Lung (tissue), 12 donors: ENCODE measurements around the gene PEX10. TPM values are rescaled to one million over a fixed set of nuclear protein-coding genes. Genes with fewer than 3 reads are reported as not detected.
A peak's percentile ranks its signal among the peaks of the same experiment; 100 is the strongest.

ENCODE experiments used
- ATAC-seq: fragments of 200-7000 bp; cut with Tn5 transposase; one replicate; pipeline ENCODE4 v1.9.1; 2020; ENCODE audit warnings: moderate number of reproducible peaks; ENCODE audit not compliant: insufficient read depth, low FRiP score
- DNase-seq, 3 donors: peaks; one replicate each; pipeline ENCODE4 v3.0.0-alpha.2; 2013 to 2017
- H3K27ac ChIP-seq, 2 donors: one replicate each; pipeline ENCODE4 v1.5.1; 2013; ENCODE audit warnings: mild to moderate bottlenecking in 2 of 2, moderate library complexity in 2 of 2, control low read depth in 1 of 2, inconsistent platforms in 1 of 2, low read depth in 1 of 2, low read length in 1 of 2
- H3K27me3 ChIP-seq, 3 donors: one replicate each; pipeline ENCODE4 v1.5.1; 2013; ENCODE audit warnings: low read length in 2 of 3; ENCODE audit not compliant: control insufficient read depth in 3 of 3, insufficient read depth in 3 of 3
- H3K36me3 ChIP-seq, 4 donors: one replicate each; pipeline ENCODE4 v1.5.1; 2013; ENCODE audit warnings: low read length in 4 of 4, mild to moderate bottlenecking in 1 of 4, moderate library complexity in 1 of 4; ENCODE audit not compliant: control insufficient read depth in 4 of 4, insufficient read depth in 4 of 4
- H3K4me1 ChIP-seq, 5 donors: one replicate each; pipeline ENCODE4 v1.5.1; 2013; ENCODE audit warnings: low read length in 5 of 5, mild to moderate bottlenecking in 2 of 5, moderate library complexity in 1 of 5; ENCODE audit not compliant: control insufficient read depth in 5 of 5, insufficient read depth in 5 of 5
- H3K4me3 ChIP-seq: one replicate; pipeline ENCODE4 v1.5.1; 2013; ENCODE audit warnings: mild to moderate bottlenecking, control low read depth, moderate library complexity
- H3K9ac ChIP-seq, 2 donors: one replicate each; pipeline ENCODE4 v1.5.1; 2013; ENCODE audit warnings: low read length in 2 of 2, control low read depth in 1 of 2; ENCODE audit not compliant: insufficient read depth in 1 of 2
- H3K9me3 ChIP-seq, 4 donors: one replicate each; pipeline ENCODE4 v1.5.1; 2013; ENCODE audit warnings: low read length in 3 of 4, mild to moderate bottlenecking in 1 of 4, moderate library complexity in 1 of 4; ENCODE audit not compliant: control insufficient read depth in 4 of 4, insufficient read depth in 3 of 4
- CTCF ChIP-seq: IDR thresholded peaks from 2 replicates; pipeline ENCODE4 v1.5.1; 2012; ENCODE audit warnings: mild to moderate bottlenecking; ENCODE audit errors: control extremely low read depth, extremely low read depth
- WGBS, 2 donors: extraction: QIAGEN DNeasy Blood & Tissue Kit; methylation state at CpG; one replicate each; pipeline ENCODE4 v1.1.7; 2013; 5-methylcytosine and 5-hydroxymethylcytosine counted together
- polyA plus RNA-seq, 2 donors: library from polyadenylated mRNA; stranded (reverse); fragments of 200-250 nt; gene quantifications; one replicate each; pipeline ENCODE4 v1.2.1, GENCODE V29; 2013
- total RNA-seq, 2 donors: library from RNA; depleted of rRNA in 1 of 2; stranded (reverse); fragments of >200 nt in 1 of 2; gene quantifications; one replicate each; pipeline ENCODE4 v1.2.1, GENCODE V29; 2014 to 2021
- donor health status: control.
- donor health status: control.
- donor health status: Bipolar disorder and iron deficiency.
- donor health status: healthy.
- donor health status: DM: yes; HTN: yes; CAD: no.

Gene PEX10
- total and polyA plus RNA-seq, 4 donors = 15.7 to 25.4 (median 20.5) TPM

- Histone ChIP-seq H3K36me3 (no peaks in the 10 kb centered on the region), H3K9ac (no peak overlapping the region), H3K4me1 (peaks cover 0 to 25% (median 0%) of the 10 kb centered on the region in 5 donors), H3K27ac (no peak overlapping the region), H3K9me3 (peaks cover 0 to 14% (median 0%) of the 10 kb centered on the region in 4 donors), H3K4me3 (no peak overlapping the region), H3K27me3 (peaks cover 0 to 18% (median 0%) of the 10 kb centered on the region in 3 donors)
- 76 to 78% methylated on average over 20 of the region's 20 CpGs for WGBS, 2 donors
- ATAC-seq = no peak
- TF ChIP-seq CTCF = no peak
- DNase-seq = peak in 2 of 3 donors; percentile 42 to 81
Observed at GRCh38 chr1:2429780-2430591, 17.6 kb upstream of the PEX10 start.

- no peak for ATAC-seq
- H3K36me3 ChIP-seq = no peaks in the 10 kb centered on the region
- no peak for DNase-seq
- peaks cover 0 to 25% (median 0%) of the 10 kb centered on the region in 5 donors for H3K4me1 ChIP-seq
- peaks cover 0 to 9% (median 0%) of the 10 kb centered on the region in 3 donors for H3K27me3 ChIP-seq
- H3K27ac ChIP-seq = no peak overlapping the region
- 89 to 90% methylated on average over 27 to 28 of the region's 28 CpGs for WGBS, 2 donors
- no peak for TF ChIP-seq CTCF
- H3K9me3 ChIP-seq = peaks cover 0 to 13% (median under 1%) of the 10 kb centered on the region in 4 donors
- H3K4me3 ChIP-seq = no peak overlapping the region
- H3K9ac ChIP-seq = no peak overlapping the region
Observed at GRCh38 chr1:2428490-2428889, 16.1 kb upstream of the PEX10 start.

- H3K4me1 ChIP-seq = peaks cover 0 to 25% (median 0%) of the 10 kb centered on the region in 5 donors
- H3K9ac ChIP-seq = no peak overlapping the region
- DNase-seq (no peak), ATAC-seq (no peak)
- H3K27me3 ChIP-seq = peaks cover 0 to 4% (median 0%) of the 10 kb centered on the region in 3 donors
- H3K9me3 ChIP-seq = peaks cover 0 to 17% (median 2%) of the 10 kb centered on the region in 4 donors
- no peaks in the 10 kb centered on the region for H3K36me3 ChIP-seq
- TF ChIP-seq CTCF = no peak
- H3K4me3 ChIP-seq = no peak overlapping the region
- WGBS, 2 donors = 77 to 85% methylated on average over 10 of the region's 10 CpGs
- no peak overlapping the region for H3K27ac ChIP-seq
Observed at GRCh38 chr1:2427976-2428375, 15.6 kb upstream of the PEX10 start.
